Colonic mucosa (tissue), 4 donors: ENCODE measurements around the gene CIPC. TPM values are rescaled to one million over a fixed set of nuclear protein-coding genes. Genes with fewer than 3 reads are reported as not detected.

ENCODE experiments used
- DNase-seq: peaks from one replicate; pipeline ENCODE4 v3.0.0-alpha.2; 2020
- H3K27ac ChIP-seq: fragments of 200-600 bp; one replicate; pipeline ENCODE4 v1.8.0; 2021
- H3K27me3 ChIP-seq: fragments of 200-600 bp; one replicate; pipeline ENCODE4 v1.8.0; 2021
- H3K36me3 ChIP-seq: fragments of 200-600 bp; one replicate; pipeline ENCODE4 v1.8.0; 2021
- H3K4me1 ChIP-seq: fragments of 200-600 bp; one replicate; pipeline ENCODE4 v1.8.0; 2021; ENCODE audit warnings: mild to moderate bottlenecking
- H3K4me3 ChIP-seq: fragments of 200-600 bp; one replicate; pipeline ENCODE4 v1.8.0; 2021
- H3K9ac ChIP-seq, 2 donors: one replicate each; pipeline ENCODE4 v1.7.0; 2013; ENCODE audit warnings: control low read depth in 2 of 2, low read depth in 2 of 2, low read length in 2 of 2
- H3K9me3 ChIP-seq: fragments of 200-600 bp; one replicate; pipeline ENCODE4 v1.8.0; 2021
- CTCF ChIP-seq: fragments of 200-600 bp; IDR thresholded peaks from one replicate; pipeline ENCODE4 v1.8.0; 2022; ENCODE audit warnings: antibody characterized with exemption, mild to moderate bottlenecking
- intact Hi-C: fragments of 100-400 bp; cut with DNase I; formaldehyde crosslinking; loops from one replicate; pipeline ENCODE4 v1.14.1; 2022
- total RNA-seq, 2 donors: library from RNA; stranded (reverse); fragmentation: NEBNext Ultra II Directional in 1 of 2; extraction: Animal tissue kit (Norgen Biotek cat#: 25700) in 1 of 2; gene quantifications; one replicate each; pipeline ENCODE4 v1.2.1, GENCODE V29; 2021
- donor health status: healthy.
- donor health status: DM: no; HTN: no; CAD: no.
- donor health status: DM: no; HTN: no; CAD: no.

CIPC gene
- total RNA-seq, 2 donors from 2014 or later = 18.2 to 38.4 TPM

GRCh38 chr14:77144412-77145115 is 46.5 kb downstream of the CIPC start:
- no peaks in the 10 kb centered on the region for H3K36me3 ChIP-seq
- intact Hi-C loops = no loop called here
- no peak overlapping the region for H3K27ac ChIP-seq
- no peak for TF ChIP-seq CTCF
- H3K9me3 ChIP-seq = no peaks in the 10 kb centered on the region
- DNase-seq = no peak
- peaks cover 16% of the 10 kb centered on the region for H3K4me1 ChIP-seq
- H3K9ac ChIP-seq = no peak overlapping the region
- H3K4me3 ChIP-seq = no peak overlapping the region
- H3K27me3 ChIP-seq = peaks cover 36% of the 10 kb centered on the region

GRCh38 chr14:77145975-77146740 is 48.1 kb downstream of the CIPC start:
- Histone ChIP-seq H3K36me3 (no peaks in the 10 kb centered on the region), H3K9ac (no peak overlapping the region), H3K4me1 (peaks cover 3% of the 10 kb centered on the region), H3K4me3 (no peak overlapping the region), H3K27me3 (peaks cover 20% of the 10 kb centered on the region), H3K9me3 (no peaks in the 10 kb centered on the region), H3K27ac (no peak overlapping the region)
- DNase-seq = no peak
- no peak for TF ChIP-seq CTCF
- intact Hi-C loops = no loop called here

GRCh38 chr14:77148510-77149231 is 50.6 kb downstream of the CIPC start:
- intact Hi-C loops = no loop called here
- no peak overlapping the region for H3K27ac ChIP-seq
- no peaks in the 10 kb centered on the region for H3K9me3 ChIP-seq
- no peaks in the 10 kb centered on the region for H3K36me3 ChIP-seq
- H3K9ac ChIP-seq = no peak overlapping the region
- DNase-seq = no peak
- H3K4me1 ChIP-seq = no peaks in the 10 kb centered on the region
- H3K27me3 ChIP-seq = peaks cover 3% of the 10 kb centered on the region
- no peak overlapping the region for H3K4me3 ChIP-seq
- no peak for TF ChIP-seq CTCF

GRCh38 chr14:77151245-77151644 is 53.2 kb downstream of the CIPC start:
- intact Hi-C loops = loop anchor here (2.0 to 5.0 kb wide), 2 partner anchors 61 to 166 kb away; no protein-coding TSS in a partner anchor
- H3K9ac ChIP-seq = no peak overlapping the region
- no peak overlapping the region for H3K4me3 ChIP-seq
- no peaks in the 10 kb centered on the region for H3K36me3 ChIP-seq
- H3K27me3 ChIP-seq = no peaks in the 10 kb centered on the region
- DNase-seq = no peak
- H3K4me1 ChIP-seq = no peaks in the 10 kb centered on the region
- TF ChIP-seq CTCF = no peak
- H3K27ac ChIP-seq = no peak overlapping the region
- H3K9me3 ChIP-seq = no peaks in the 10 kb centered on the region

GRCh38 chr14:77151918-77152588 is 54.0 kb downstream of the CIPC start:
- no peaks in the 10 kb centered on the region for H3K36me3 ChIP-seq
- H3K27ac ChIP-seq = no peak overlapping the region
- H3K4me3 ChIP-seq = no peak overlapping the region
- no peak for DNase-seq
- no peaks in the 10 kb centered on the region for H3K27me3 ChIP-seq
- no peak overlapping the region for H3K9ac ChIP-seq
- no peaks in the 10 kb centered on the region for H3K9me3 ChIP-seq
- TF ChIP-seq CTCF = peak; percentile 22
- H3K4me1 ChIP-seq = no peaks in the 10 kb centered on the region
- intact Hi-C loops = loop anchor here (2.0 to 5.0 kb wide), 2 partner anchors 60 to 165 kb away; no protein-coding TSS in a partner anchor
